OCI-LY3 (cell line): ENCODE data around the gene CHADL.

ENCODE experiments used
- EZH2phosphoT487 ChIP-seq: fragments of 200-600 bp; shearing (Covaris generic); IDR thresholded peaks from 2 replicates; pipeline ENCODE4 v1.6.1; 2018; ENCODE audit warnings: antibody characterized with exemption, mixed run types, low read depth
- TF ChIP-seq, protein P1 (sequence below): fragments of 200-600, 300-600 bp; sonication (generic); IDR thresholded peaks from 2 replicates; pipeline ENCODE4 v1.5.1; 2014; ENCODE audit warnings: antibody characterized with exemption, low read length, low read depth

DNA sequence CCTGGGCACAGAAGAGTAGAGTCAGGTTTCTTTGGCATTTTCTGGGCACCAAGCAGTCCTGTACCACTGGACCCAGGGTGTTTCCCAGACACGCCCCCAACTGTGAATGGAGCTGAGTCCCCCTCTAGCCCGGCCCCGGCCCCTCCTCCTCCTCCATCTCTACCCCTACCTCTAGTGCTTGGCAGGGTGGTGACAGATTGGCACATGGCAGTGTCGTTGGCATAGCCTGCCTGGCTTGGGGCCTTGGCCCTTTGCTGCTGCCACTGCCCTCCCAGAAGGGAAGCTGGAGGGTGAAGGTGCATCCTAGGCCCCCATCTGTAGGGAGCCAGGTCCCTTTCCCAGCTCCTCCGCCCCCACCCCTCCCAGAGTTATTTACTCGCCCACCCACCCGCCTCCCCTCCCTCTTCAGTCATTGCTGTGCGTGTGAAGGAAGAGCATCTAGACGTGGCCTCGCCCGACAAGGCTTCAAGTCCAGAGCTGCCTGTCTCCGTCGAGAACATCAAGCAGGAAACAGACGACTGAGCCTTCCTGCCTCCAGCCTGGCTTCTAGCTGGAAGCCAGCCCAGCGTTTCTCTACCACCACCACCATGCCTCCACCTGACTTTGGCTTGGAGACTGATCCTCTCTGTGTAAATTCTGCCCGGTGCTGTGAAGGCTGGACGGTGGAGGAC is 10.9 kb downstream of the CHADL start:
- no peak for TF ChIP-seq EZH2phosphoT487
- TF ChIP-seq, protein P1, sequence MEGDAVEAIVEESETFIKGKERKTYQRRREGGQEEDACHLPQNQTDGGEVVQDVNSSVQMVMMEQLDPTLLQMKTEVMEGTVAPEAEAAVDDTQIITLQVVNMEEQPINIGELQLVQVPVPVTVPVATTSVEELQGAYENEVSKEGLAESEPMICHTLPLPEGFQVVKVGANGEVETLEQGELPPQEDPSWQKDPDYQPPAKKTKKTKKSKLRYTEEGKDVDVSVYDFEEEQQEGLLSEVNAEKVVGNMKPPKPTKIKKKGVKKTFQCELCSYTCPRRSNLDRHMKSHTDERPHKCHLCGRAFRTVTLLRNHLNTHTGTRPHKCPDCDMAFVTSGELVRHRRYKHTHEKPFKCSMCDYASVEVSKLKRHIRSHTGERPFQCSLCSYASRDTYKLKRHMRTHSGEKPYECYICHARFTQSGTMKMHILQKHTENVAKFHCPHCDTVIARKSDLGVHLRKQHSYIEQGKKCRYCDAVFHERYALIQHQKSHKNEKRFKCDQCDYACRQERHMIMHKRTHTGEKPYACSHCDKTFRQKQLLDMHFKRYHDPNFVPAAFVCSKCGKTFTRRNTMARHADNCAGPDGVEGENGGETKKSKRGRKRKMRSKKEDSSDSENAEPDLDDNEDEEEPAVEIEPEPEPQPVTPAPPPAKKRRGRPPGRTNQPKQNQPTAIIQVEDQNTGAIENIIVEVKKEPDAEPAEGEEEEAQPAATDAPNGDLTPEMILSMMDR, result no peak
